Vagina (tissue), 2 donors: ENCODE data around the gene ROCK2.

ENCODE experiments used
- CTCF ChIP-seq, 3 experiments: fragments of 450-650 bp in 2 of 3; fragments of 200-600 bp in 1 of 3; sonication (generic) in 1 of 3; IDR thresholded peaks; one replicate each; pipeline ENCODE4 v1.5.1; 2017 to 2019; ENCODE audit warnings: antibody characterized with exemption in 3 of 3, mild to moderate bottlenecking in 2 of 3, moderate library complexity in 2 of 3
- POLR2A ChIP-seq, 2 donors: fragments of 450-650 bp; IDR thresholded peaks; one replicate each; pipeline ENCODE4 v1.6.1; 2017; ENCODE audit warnings: antibody characterized with exemption in 2 of 2, mild to moderate bottlenecking in 2 of 2, moderate library complexity in 2 of 2

DNA sequence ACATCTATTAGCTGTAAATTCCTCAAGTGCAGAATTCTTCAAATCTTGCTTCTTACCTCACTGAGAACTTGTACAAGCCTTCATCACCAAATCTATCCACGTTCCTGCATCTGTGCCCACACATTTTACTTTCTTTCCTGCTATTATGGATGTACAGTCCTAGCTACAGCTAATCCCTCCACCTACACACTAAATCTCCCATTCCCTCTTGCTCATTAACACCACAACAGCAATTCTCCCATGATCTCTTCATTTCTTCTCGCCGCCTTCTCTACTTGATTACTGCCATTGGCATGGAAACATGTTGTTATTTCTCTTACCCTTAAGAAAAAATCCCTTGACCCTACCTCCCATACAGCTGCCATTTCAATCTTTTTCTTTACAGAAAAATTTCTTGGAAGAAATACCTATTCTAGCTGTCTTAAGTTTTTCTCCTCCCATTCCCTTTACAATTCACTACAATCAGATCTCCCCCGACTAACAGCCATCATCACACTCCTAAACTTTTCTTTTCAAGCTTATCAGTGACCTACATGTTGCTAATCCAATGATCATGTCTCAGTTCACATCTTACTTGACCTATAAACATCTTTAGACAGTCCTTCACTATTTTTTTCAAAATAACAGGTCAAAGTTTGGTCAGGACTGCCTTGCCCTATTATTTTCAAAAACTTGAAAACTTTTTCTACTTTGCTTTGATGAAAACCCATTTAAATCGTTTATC, 41.0 kb downstream of the ROCK2 start:
- no peak for TF ChIP-seq CTCF (IDR thresholded peaks at IDR 0.05)
- no peak for TF ChIP-seq POLR2A (IDR thresholded peaks at IDR 0.05)
